Neural progenitor cell (in vitro differentiated cells): ENCODE measurements around the gene ADGRA3. TPM values are rescaled to one million over a fixed set of nuclear protein-coding genes. Genes with fewer than 3 reads are reported as not detected.

Experiments used
- DNase-seq: peaks from one replicate; pipeline ENCODE4 v3.0.0-alpha.2; 2016; ENCODE audit warnings: low spot score
- H2AFZ ChIP-seq: fragments of 200-600 bp; sonication (generic); replicated peaks from 2 replicates; pipeline ENCODE4 v1.6.1; 2016; ENCODE audit warnings: antibody characterized with exemption
- H3F3A ChIP-seq: fragments of 200-600 bp; sonication (generic); 2 replicates; pipeline ENCODE4 v1.6.1; 2016; ENCODE audit warnings: antibody characterized with exemption, low read depth
- H3K27ac ChIP-seq: fragments of 200-600 bp; sonication (generic); 2 replicates; pipeline ENCODE4 v1.5.1; 2016; ENCODE audit warnings: mild to moderate bottlenecking
- H3K27me3 ChIP-seq: fragments of 200-600 bp; sonication (generic); 2 replicates; pipeline ENCODE4 v1.6.1; 2016; ENCODE audit warnings: mild to moderate bottlenecking, moderate library complexity
- H3K36me3 ChIP-seq: fragments of 200-600 bp; sonication (generic); 2 replicates; pipeline ENCODE4 v1.5.1; 2016
- H3K4me1 ChIP-seq: fragments of 200-600 bp; sonication (generic); 2 replicates; pipeline ENCODE4 v1.6.1; 2016; ENCODE audit warnings: mixed run types
- H3K4me2 ChIP-seq: fragments of 200-600 bp; sonication (generic); 2 replicates; pipeline ENCODE4 v1.6.1; 2016
- H3K4me3 ChIP-seq: fragments of 200-600 bp; sonication (generic); 2 replicates; pipeline ENCODE4 v1.5.1; 2016
- H3K79me2 ChIP-seq: fragments of 200-600 bp; sonication (generic); 2 replicates; pipeline ENCODE4 v1.6.1; 2016; ENCODE audit warnings: low read depth
- H3K9ac ChIP-seq: fragments of 200-600 bp; sonication (generic); 2 replicates; pipeline ENCODE4 v1.6.1; 2016
- H3K9me3 ChIP-seq: fragments of 200-600 bp; sonication (generic); 2 replicates; pipeline ENCODE4 v1.5.1; 2016; ENCODE audit warnings: low read depth
- H4K20me1 ChIP-seq: fragments of 200-600 bp; sonication (generic); 2 replicates; pipeline ENCODE4 v1.6.1; 2016; ENCODE audit warnings: low read depth
- H3K27ac Mint-ChIP-seq: 3 replicates; pipeline ENCODE4 v1.8.0; 2021; ENCODE audit warnings: mixed read lengths
- H3K27me3 Mint-ChIP-seq: 2 replicates; pipeline ENCODE4 v1.8.0; 2022; ENCODE audit warnings: low read depth, mild to moderate bottlenecking, inconsistent platforms, moderate library complexity, mixed read lengths; ENCODE audit not compliant: insufficient read depth
- H3K36me3 Mint-ChIP-seq: 3 replicates; pipeline ENCODE4 v1.8.0; 2021; ENCODE audit warnings: mixed read lengths
- H3K4me1 Mint-ChIP-seq: 3 replicates; pipeline ENCODE4 v1.8.0; 2021; ENCODE audit warnings: mixed read lengths
- H3K4me3 Mint-ChIP-seq: 3 replicates; pipeline ENCODE4 v1.8.0; 2021; ENCODE audit warnings: mild to moderate bottlenecking, moderate library complexity, mixed read lengths
- H3K9me3 Mint-ChIP-seq: 3 replicates; pipeline ENCODE4 v1.8.0; 2020; ENCODE audit warnings: mixed read lengths
- EZH2 ChIP-seq: fragments of 200-600 bp; sonication (generic); IDR thresholded peaks from 2 replicates; pipeline ENCODE4 v1.6.1; 2017; ENCODE audit warnings: antibody characterized with exemption, mild to moderate bottlenecking, moderate library complexity
- EZH2phosphoT487 ChIP-seq: fragments of 200-600 bp; sonication (generic); IDR thresholded peaks from 2 replicates; pipeline ENCODE4 v1.6.1; 2017; ENCODE audit warnings: antibody characterized with exemption
- total RNA-seq: library from RNA; depleted of rRNA; stranded (reverse); fragments of >200 nt; gene quantifications from 2 replicates; pipeline ENCODE4 v1.2.3, GENCODE V29; 2015; ENCODE audit warnings: low replicate concordance
- TF ChIP-seq, protein P1 (sequence below): fragments of 200-600 bp; sonication (generic); IDR thresholded peaks from 2 replicates; pipeline ENCODE4 v1.5.1; 2017; ENCODE audit warnings: antibody characterized with exemption, mild to moderate bottlenecking

The ADGRA3 gene, protein sequence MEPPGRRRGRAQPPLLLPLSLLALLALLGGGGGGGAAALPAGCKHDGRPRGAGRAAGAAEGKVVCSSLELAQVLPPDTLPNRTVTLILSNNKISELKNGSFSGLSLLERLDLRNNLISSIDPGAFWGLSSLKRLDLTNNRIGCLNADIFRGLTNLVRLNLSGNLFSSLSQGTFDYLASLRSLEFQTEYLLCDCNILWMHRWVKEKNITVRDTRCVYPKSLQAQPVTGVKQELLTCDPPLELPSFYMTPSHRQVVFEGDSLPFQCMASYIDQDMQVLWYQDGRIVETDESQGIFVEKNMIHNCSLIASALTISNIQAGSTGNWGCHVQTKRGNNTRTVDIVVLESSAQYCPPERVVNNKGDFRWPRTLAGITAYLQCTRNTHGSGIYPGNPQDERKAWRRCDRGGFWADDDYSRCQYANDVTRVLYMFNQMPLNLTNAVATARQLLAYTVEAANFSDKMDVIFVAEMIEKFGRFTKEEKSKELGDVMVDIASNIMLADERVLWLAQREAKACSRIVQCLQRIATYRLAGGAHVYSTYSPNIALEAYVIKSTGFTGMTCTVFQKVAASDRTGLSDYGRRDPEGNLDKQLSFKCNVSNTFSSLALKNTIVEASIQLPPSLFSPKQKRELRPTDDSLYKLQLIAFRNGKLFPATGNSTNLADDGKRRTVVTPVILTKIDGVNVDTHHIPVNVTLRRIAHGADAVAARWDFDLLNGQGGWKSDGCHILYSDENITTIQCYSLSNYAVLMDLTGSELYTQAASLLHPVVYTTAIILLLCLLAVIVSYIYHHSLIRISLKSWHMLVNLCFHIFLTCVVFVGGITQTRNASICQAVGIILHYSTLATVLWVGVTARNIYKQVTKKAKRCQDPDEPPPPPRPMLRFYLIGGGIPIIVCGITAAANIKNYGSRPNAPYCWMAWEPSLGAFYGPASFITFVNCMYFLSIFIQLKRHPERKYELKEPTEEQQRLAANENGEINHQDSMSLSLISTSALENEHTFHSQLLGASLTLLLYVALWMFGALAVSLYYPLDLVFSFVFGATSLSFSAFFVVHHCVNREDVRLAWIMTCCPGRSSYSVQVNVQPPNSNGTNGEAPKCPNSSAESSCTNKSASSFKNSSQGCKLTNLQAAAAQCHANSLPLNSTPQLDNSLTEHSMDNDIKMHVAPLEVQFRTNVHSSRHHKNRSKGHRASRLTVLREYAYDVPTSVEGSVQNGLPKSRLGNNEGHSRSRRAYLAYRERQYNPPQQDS (N-terminal part only)
- 72.5 and 87.9 TPM in 2 replicates for total RNA-seq

- peak within 1 kb of the TSS; percentile 57 for H3K9ac ChIP-seq
- Mint-ChIP-seq H3K36me3 (peaks cover 23% of the 10 kb centered on the region), H3K4me3 (peak within 1 kb of the TSS; percentile 100), H3K27ac (peak within 1 kb of the TSS; percentile 99), H3K4me1 (peaks cover 18% of the 10 kb centered on the region), H3K9me3 (peaks cover 22% of the 10 kb centered on the region), H3K27me3 (peaks cover 4% of the 10 kb centered on the region)
- no peak for TF ChIP-seq EZH2
- TF ChIP-seq EZH2phosphoT487, result no peak
- TF ChIP-seq, protein P1, sequence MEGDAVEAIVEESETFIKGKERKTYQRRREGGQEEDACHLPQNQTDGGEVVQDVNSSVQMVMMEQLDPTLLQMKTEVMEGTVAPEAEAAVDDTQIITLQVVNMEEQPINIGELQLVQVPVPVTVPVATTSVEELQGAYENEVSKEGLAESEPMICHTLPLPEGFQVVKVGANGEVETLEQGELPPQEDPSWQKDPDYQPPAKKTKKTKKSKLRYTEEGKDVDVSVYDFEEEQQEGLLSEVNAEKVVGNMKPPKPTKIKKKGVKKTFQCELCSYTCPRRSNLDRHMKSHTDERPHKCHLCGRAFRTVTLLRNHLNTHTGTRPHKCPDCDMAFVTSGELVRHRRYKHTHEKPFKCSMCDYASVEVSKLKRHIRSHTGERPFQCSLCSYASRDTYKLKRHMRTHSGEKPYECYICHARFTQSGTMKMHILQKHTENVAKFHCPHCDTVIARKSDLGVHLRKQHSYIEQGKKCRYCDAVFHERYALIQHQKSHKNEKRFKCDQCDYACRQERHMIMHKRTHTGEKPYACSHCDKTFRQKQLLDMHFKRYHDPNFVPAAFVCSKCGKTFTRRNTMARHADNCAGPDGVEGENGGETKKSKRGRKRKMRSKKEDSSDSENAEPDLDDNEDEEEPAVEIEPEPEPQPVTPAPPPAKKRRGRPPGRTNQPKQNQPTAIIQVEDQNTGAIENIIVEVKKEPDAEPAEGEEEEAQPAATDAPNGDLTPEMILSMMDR, result no peak
- peak within 1 kb of the TSS; percentile 89 for H3K27ac ChIP-seq
- peaks cover 21% of the 10 kb centered on the region for H3F3A ChIP-seq
- peak within 1 kb of the TSS; percentile 99 for H2AFZ ChIP-seq
- H3K36me3 ChIP-seq, result no peaks in the 10 kb centered on the region
- no peaks in the 10 kb centered on the region for H3K9me3 ChIP-seq
- H3K27me3 ChIP-seq, result peaks cover 5% of the 10 kb centered on the region
- peak within 1 kb of the TSS; percentile 84 for H3K4me3 ChIP-seq
- H3K4me2 ChIP-seq, result peak within 1 kb of the TSS; percentile 99
- peak; percentile 91 for DNase-seq
- H3K4me1 ChIP-seq, result peaks cover 8% of the 10 kb centered on the region
- H3K79me2 ChIP-seq, result peaks cover 43% of the 10 kb centered on the region
- peaks cover 29% of the 10 kb centered on the region for H4K20me1 ChIP-seq
Measured at GRCh38 chr4:22515888-22516541, at the start of gene ADGRA3. TSS of gene ADGRA3 (minus strand) at chr4:22516066. CDS start at chr4:22515784, 282 bp downstream.

- no peak overlapping the region for H2AFZ ChIP-seq
- H3K36me3 ChIP-seq, result no peaks in the 10 kb centered on the region
Measured at GRCh38 chr4:22556495-22556894, 40.6 kb upstream of the ADGRA3 start.

More at GRCh38 chr4:22556495-22556894, 40.6 kb upstream of the ADGRA3 start:
- no peak overlapping the region for H3K27ac Mint-ChIP-seq
- Histone ChIP-seq H3K9me3 (no peaks in the 10 kb centered on the region), H3K79me2 (no peaks in the 10 kb centered on the region), H3K4me1 (no peaks in the 10 kb centered on the region), H3K27me3 (no peaks in the 10 kb centered on the region), H3K4me3 (no peak overlapping the region), H4K20me1 (no peaks in the 10 kb centered on the region), H3F3A (no peaks in the 10 kb centered on the region), H3K27ac (no peak overlapping the region), H3K4me2 (no peak overlapping the region), H3K9ac (no peak overlapping the region)
- H3K4me3 Mint-ChIP-seq, result no peak overlapping the region
- no peaks in the 10 kb centered on the region for H3K4me1 Mint-ChIP-seq
- H3K9me3 Mint-ChIP-seq, result peaks cover 5% of the 10 kb centered on the region
- TF ChIP-seq EZH2phosphoT487 (no peak), EZH2 (no peak)
- TF ChIP-seq, protein P1, result no peak
- peaks cover 2% of the 10 kb centered on the region for H3K27me3 Mint-ChIP-seq
- no peak for DNase-seq
- H3K36me3 Mint-ChIP-seq, result no peaks in the 10 kb centered on the region
